GM13977 (cell line): ENCODE measurements around the gene ARID4B.
"Not testable (repeated sequence)": the region's sequence is repeated elsewhere in the genome, so short reads cannot be mapped to it uniquely, and the experiment has no call there.

ENCODE experiments used
- DNase-seq: peaks from one replicate; pipeline ENCODE4 v3.0.0; 2012; ENCODE audit warnings: low spot score
- in situ Hi-C: fragments of 300-500 bp; cut with MboI; formaldehyde crosslinking; loops from one replicate; pipeline ENCODE4 v1.12.0; 2022; ENCODE audit warnings: low sequenced_read_pairs, low pct_unique_long_range_greater_than_20kb, mixed read lengths, inconsistent platforms; ENCODE audit not compliant: unreplicated experiment
- TF ChIP-seq, protein P1 (sequence below): IDR thresholded peaks from 2 replicates; pipeline ENCODE4 v1.5.1; 2012; ENCODE audit warnings: mild to moderate bottlenecking, control low read depth; ENCODE audit not compliant: insufficient read depth; ENCODE audit errors: extremely low read depth, missing control alignments

Gene ARID4B

DNA sequence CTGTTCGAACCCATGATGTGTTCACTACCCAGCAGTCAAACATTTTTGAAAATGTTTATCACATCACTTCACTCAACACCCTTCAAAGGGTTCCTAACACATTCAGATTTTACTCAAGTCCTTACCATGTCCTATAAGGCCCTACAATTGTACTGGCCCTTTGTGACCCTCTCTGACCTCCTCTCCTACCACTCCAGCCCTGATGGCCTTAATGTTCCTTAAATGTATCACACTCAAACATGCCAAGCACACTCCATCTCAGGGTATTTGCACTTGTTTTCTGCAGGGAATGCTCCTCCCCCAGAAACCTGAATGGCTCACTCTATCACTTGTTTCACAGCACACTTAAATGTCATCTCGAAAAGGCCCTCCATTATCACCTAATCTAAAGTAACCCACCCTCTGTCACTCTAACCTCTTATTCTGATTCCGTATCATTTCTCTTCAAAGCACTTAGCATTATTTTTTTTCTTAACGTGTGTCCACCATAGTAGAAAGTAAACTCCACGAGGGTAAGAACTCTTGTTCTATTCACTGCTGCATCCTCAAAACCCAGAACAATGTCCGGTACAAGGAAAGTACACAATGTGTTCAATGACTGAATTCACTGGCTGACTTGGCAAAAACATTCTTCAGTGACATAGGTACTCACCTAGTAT is 7.3 kb downstream of the ARID4B start:
- TF ChIP-seq, protein P1, sequence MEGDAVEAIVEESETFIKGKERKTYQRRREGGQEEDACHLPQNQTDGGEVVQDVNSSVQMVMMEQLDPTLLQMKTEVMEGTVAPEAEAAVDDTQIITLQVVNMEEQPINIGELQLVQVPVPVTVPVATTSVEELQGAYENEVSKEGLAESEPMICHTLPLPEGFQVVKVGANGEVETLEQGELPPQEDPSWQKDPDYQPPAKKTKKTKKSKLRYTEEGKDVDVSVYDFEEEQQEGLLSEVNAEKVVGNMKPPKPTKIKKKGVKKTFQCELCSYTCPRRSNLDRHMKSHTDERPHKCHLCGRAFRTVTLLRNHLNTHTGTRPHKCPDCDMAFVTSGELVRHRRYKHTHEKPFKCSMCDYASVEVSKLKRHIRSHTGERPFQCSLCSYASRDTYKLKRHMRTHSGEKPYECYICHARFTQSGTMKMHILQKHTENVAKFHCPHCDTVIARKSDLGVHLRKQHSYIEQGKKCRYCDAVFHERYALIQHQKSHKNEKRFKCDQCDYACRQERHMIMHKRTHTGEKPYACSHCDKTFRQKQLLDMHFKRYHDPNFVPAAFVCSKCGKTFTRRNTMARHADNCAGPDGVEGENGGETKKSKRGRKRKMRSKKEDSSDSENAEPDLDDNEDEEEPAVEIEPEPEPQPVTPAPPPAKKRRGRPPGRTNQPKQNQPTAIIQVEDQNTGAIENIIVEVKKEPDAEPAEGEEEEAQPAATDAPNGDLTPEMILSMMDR, result no peak
- no peak for DNase-seq
- in situ Hi-C loops, result no loop called here

DNA sequence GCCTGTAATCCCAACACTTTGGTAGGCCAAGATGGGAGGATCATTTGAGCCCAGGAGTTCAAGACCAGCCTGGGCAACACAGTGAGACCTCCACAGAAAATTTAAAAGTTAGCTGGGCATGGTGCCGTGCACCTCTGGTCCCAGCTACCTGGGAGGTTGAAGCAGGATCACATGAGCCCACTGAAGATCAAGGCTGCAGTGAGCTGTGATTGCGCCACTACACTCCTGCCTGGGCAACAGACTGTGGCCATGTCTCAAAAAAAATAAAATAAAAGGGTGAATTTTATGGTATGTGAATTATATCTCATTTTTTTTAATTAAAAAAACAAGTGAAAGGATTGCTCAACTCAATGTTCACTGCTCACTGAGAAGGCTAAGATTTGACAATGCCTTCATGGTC is 8.7 kb downstream of the ARID4B start:
- DNase-seq, result no peak
- in situ Hi-C loops, result no loop called here
- TF ChIP-seq, protein P1, result no peak

DNA sequence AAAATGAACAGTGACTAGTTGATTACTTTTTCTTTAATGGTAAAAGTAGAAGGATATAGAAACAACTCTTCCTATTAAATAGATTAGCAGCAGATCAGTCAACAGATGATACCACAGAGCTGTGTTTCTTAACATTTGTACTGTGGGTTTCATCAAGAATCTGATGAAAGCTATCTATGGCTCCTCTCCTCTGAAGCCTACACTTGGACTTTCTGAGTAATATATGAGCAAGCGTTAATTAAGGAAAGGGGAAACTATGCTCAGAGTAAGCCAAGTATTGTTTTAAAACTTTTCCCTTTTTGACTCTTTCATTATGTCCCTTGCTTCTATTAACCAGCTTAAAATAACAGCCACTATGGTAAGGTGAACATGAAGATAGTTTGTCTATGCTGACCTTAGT is 10.8 kb downstream of the ARID4B start:
- DNase-seq, result peak; percentile 29
- TF ChIP-seq, protein P1, result no peak
- in situ Hi-C loops, result no loop called here

DNA sequence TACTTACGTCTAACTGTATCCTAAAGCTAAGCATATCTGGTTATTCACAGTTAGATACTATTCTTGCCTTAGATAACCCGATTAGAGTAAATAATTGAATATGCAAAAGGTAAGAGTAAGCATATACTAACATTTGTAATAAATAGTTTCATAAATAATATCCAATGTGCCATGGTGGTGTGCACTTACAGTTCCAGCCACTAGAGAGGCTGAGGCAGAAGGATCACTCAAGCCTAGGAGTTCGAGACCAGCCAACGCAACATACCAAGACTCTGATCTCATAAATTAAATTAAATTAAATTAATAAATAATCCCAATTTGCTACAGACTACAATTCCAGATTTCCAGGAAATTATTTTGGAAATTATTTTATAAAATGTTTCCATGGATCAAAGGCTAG is 12.2 kb downstream of the ARID4B start:
- TF ChIP-seq, protein P1, result no peak
- DNase-seq, result no peak
- in situ Hi-C loops, result no loop called here

DNA sequence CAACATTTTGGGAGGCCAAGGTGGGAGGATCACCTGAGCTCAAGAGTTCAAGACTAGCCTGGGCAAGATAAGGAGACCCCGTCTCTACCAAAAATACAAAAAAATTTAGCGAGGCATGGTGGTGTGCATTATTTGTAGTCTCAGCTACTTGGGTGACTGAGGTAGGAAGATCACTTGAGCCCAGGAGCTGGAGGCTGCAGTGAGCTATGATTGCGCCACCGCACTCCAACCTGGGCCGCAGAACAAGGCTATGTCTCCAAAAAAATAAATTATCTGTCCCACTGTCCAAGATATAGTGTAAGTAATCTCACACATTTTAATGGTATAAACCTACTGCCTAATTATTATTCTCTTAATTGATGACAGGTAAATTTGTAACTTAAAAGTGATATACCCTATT is 12.8 kb downstream of the ARID4B start:
- TF ChIP-seq, protein P1, result no peak
- in situ Hi-C loops, result no loop called here
- no peak for DNase-seq

DNA sequence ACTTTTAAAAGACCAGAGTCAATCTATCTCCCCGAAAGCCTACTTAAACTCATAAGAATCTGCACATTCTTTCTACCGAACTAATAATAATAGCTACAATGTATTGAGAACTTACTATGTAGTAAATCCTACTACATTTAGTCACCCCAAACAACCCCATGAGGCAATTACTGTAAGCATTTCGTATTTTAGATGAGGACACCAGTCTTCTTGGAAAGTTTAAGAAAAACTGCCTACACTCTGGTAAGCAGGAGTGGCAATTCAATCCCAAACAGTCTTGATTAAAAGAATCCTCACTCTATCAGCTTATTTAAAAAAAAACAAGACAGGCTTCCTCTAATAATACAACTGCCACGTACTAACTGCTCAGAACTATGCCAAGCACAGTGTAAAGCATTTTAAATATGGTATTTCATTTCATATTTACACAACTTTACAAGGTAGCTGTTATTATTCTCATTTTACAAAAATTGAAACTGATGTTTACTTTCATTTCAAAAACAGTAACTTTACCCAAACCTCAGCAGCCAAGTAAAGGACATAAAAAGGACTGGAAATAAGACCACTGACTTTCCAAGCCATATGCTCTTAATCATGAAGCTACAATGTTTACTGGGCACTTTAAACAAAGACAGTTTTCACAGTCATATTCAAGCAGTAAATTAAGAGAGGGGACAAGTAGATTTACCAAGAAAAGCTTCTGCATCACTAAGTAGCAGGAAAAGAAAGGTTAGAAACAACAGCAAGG is 13.9 kb downstream of the ARID4B start:
- in situ Hi-C loops, result no loop called here
- DNase-seq, result no peak
- TF ChIP-seq, protein P1, result no peak

DNA sequence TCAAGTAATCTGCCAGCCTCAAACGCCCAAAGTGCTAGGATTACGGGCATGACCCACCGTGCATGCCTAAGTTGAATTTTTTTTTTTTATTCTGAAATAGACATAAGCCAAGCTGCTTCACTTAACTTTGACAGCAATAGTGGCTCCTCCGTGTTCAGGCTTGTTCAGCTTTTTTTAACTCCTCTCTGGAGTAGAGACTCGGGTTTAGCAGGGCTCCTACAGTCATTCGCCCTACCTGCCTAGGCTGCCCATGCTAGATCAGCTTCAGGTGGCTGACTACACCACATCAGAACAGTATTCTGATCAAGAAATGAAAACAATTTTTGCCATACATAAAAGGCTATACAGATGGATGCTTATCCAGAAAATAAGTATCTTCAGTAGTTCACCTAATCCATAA is 14.7 kb downstream of the ARID4B start:
- no peak for DNase-seq
- TF ChIP-seq, protein P1, result no peak
- in situ Hi-C loops, result no loop called here

DNA sequence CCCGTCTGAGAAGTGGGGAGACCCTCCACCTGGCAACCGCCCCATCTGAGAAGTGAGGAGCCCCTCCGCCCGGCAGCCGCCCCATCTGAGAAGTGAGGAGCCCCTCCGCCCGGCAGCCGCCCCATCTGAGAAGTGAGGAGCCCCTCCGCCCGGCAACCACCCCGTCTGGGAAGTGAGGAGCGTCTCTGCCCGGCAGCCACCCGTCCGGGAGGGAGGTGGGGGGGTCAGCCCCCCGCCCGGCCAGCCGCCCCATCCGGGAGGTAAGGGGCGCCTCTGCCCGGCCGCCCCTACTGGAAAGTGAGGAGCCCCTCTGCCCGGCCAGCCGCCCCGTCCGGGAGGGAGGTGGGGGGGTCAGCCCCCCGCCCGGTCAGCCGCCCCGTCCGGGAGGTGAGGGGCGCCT is 18.8 kb downstream of the ARID4B start:
- in situ Hi-C loops, result not testable (repeated sequence)

More for the DNA sequence above, 18.8 kb downstream of the ARID4B start:
- not testable (repeated sequence) for DNase-seq
